Measurements from ENCODE around the gene CDKL1.
"Not testable (repeated sequence)": the region's sequence is repeated elsewhere in the genome, so short reads cannot be mapped to it uniquely, and the experiment has no call there.

CDKL1 gene

GRCh38 chr14:50383618-50384225 lies 13.0 kb downstream of the CDKL1 start:
- DNase-seq = no peak

GRCh38 chr14:50381823-50382287 lies 14.8 kb downstream of the CDKL1 start:
- DNase-seq = no peak

- DNase-seq = no peak
These were observed 15.7 kb downstream of the CDKL1 start for GRCh38 chr14:50381008-50381407.

GRCh38 chr14:50380455-50380854 lies 16.2 kb downstream of the CDKL1 start:
- DNase-seq = no peak

GRCh38 chr14:50379563-50379962 lies 17.1 kb downstream of the CDKL1 start:
- DNase-seq = no peak

- DNase-seq = no peak
These were observed 19.1 kb downstream of the CDKL1 start for GRCh38 chr14:50377550-50378085.

GRCh38 chr14:50375760-50376159 lies 20.9 kb downstream of the CDKL1 start:
- no peak for DNase-seq

GRCh38 chr14:50373959-50374358 lies 22.7 kb downstream of the CDKL1 start:
- DNase-seq = no peak

GRCh38 chr14:50371546-50371945 lies 25.1 kb downstream of the CDKL1 start:
- DNase-seq = no peak

- DNase-seq = no peak
These were observed 30.1 kb downstream of the CDKL1 start for GRCh38 chr14:50366589-50366988.

- no peak for DNase-seq
These were observed 30.6 kb downstream of the CDKL1 start for GRCh38 chr14:50366115-50366514.

- DNase-seq = not testable (repeated sequence)
These were observed 31.1 kb downstream of the CDKL1 start for GRCh38 chr14:50365572-50365971.

- DNase-seq = no peak
These were observed 31.9 kb downstream of the CDKL1 start for GRCh38 chr14:50364792-50365191.

- DNase-seq = no peak
These were observed 33.0 kb downstream of the CDKL1 start for GRCh38 chr14:50363714-50364111.

- no peak for DNase-seq
These were observed 33.6 kb downstream of the CDKL1 start for GRCh38 chr14:50362764-50363713.

GRCh38 chr14:50361473-50362403 lies 34.9 kb downstream of the CDKL1 start:
- DNase-seq = not testable (repeated sequence)

- no peak for DNase-seq
These were observed 35.8 kb downstream of the CDKL1 start for GRCh38 chr14:50360851-50361250.

GRCh38 chr14:50360093-50360492 lies 36.6 kb downstream of the CDKL1 start:
- DNase-seq = no peak

GRCh38 chr14:50359631-50360030 lies 37.0 kb downstream of the CDKL1 start:
- no peak for DNase-seq

GRCh38 chr14:50357753-50358395 lies 38.8 kb downstream of the CDKL1 start:
- DNase-seq = no peak

- DNase-seq = no peak
These were observed 39.6 kb downstream of the CDKL1 start for GRCh38 chr14:50357124-50357523.

GRCh38 chr14:50356283-50356682 lies 40.4 kb downstream of the CDKL1 start:
- not testable (repeated sequence) for DNase-seq
